Fibroblast of lung (primary cell): Measurements from ENCODE around the gene CADPS. TPM values are rescaled to one million over a fixed set of nuclear protein-coding genes. Genes with fewer than 3 reads are reported as not detected.

Experiments used
- DNase-seq, 2 donors: peaks; one replicate each; pipeline versions ENCODE4 v3.0.0 to v3.0.0-alpha.2; 2010; ENCODE audit warnings: low read depth in 2 of 2
- H2AFZ ChIP-seq: 2 replicates; pipeline ENCODE4 v1.5.1; 2012; ENCODE audit warnings: low read length, control low read depth, inconsistent platforms
- H3K27ac ChIP-seq: 2 replicates; pipeline ENCODE4 v1.5.1; 2011; ENCODE audit warnings: low read length, control low read depth; ENCODE audit not compliant: insufficient read depth
- H3K27me3 ChIP-seq: 2 replicates; pipeline ENCODE4 v1.5.1; 2011; ENCODE audit warnings: mild to moderate bottlenecking, low read length; ENCODE audit not compliant: control insufficient read depth, insufficient read depth
- H3K36me3 ChIP-seq: 2 replicates; pipeline ENCODE4 v1.5.1; 2011; ENCODE audit warnings: low read length; ENCODE audit not compliant: control insufficient read depth, insufficient read depth
- H3K4me1 ChIP-seq: 2 replicates; pipeline ENCODE4 v1.5.1; 2011; ENCODE audit warnings: low read length; ENCODE audit not compliant: control insufficient read depth, insufficient read depth; ENCODE audit errors: extremely low read depth
- H3K4me2 ChIP-seq: 2 replicates; pipeline ENCODE4 v1.5.1; 2011; ENCODE audit warnings: low read length, control low read depth; ENCODE audit not compliant: insufficient read depth; ENCODE audit errors: extremely low read depth
- H3K4me3 ChIP-seq, 4 experiments: fragments of 200-600 bp in 1 of 4; sonication (generic) in 1 of 4; replicated peaks in 1 of 4; 2 replicates each; pipeline ENCODE4 v1.5.1; 2011 to 2016; ENCODE audit warnings: low read length in 4 of 4, low read depth in 3 of 4, mild to moderate bottlenecking in 3 of 4, control low read depth in 2 of 4, inconsistent platforms in 1 of 4, mixed read lengths in 1 of 4; ENCODE audit not compliant: insufficient read depth in 1 of 4; ENCODE audit errors: control extremely low read depth in 1 of 4
- H3K79me2 ChIP-seq: 2 replicates; pipeline ENCODE4 v1.5.1; 2012; ENCODE audit warnings: mild to moderate bottlenecking, low read length, inconsistent platforms; ENCODE audit not compliant: control insufficient read depth, insufficient read depth
- H3K9ac ChIP-seq: 2 replicates; pipeline ENCODE4 v1.5.1; 2011; ENCODE audit warnings: mild to moderate bottlenecking, low read length, control low read depth; ENCODE audit not compliant: insufficient read depth
- H3K9me3 ChIP-seq: 2 replicates; pipeline ENCODE4 v1.5.1; 2012; ENCODE audit warnings: low read depth, low read length; ENCODE audit not compliant: control insufficient read depth, insufficient read depth
- H4K20me1 ChIP-seq: 2 replicates; pipeline ENCODE4 v1.5.1; 2011; ENCODE audit warnings: low read length; ENCODE audit not compliant: control insufficient read depth, insufficient read depth; ENCODE audit errors: extremely low read depth
- CTCF ChIP-seq, 2 donors: IDR thresholded peaks in 1 of 2; conservative IDR thresholded peaks in 1 of 2; 1 replicate in 1 of 2; 2 replicates in 1 of 2; pipeline ENCODE4 v1.5.1; 2011 to 2012; ENCODE audit warnings: low read length in 2 of 2, control low read depth in 1 of 2, inconsistent platforms in 1 of 2, low read depth in 1 of 2, mild to moderate bottlenecking in 1 of 2
- EZH2 ChIP-seq: IDR thresholded peaks from 2 replicates; pipeline ENCODE4 v1.5.1; 2012; ENCODE audit warnings: low read length, control low read depth, mild to moderate bottlenecking; ENCODE audit errors: missing control alignments
- polyA plus RNA-seq, 2 donors: library from polyadenylated mRNA; depleted of rRNA in 1 of 2; stranded (reverse) in 1 of 2; unstranded in 1 of 2; fragments of >200 nt; gene quantifications; 2 replicates each; pipeline ENCODE4 v1.2.1, GENCODE V29; 2011 to 2012; ENCODE audit warnings: missing spikeins in 1 of 2
- total RNA-seq: library from RNA; depleted of rRNA; stranded (reverse); fragments of >200 nt; gene quantifications from 2 replicates; pipeline ENCODE4 v1.2.1, GENCODE V29; 2014

The CADPS gene
- total and polyA plus RNA-seq, 2 donors (not counting 1 experiment from before 2014, with no cell fraction given): 2.3 to 63.1 TPM

GRCh38 chr3:62873451-62873760 is 1.8 kb downstream of the CADPS start:
- no peaks in the 10 kb centered on the region for H3K79me2 ChIP-seq
- no peak overlapping the region for H3K27ac ChIP-seq
- DNase-seq: peak; percentile 11 to 38
- H3K4me2 ChIP-seq: no peak overlapping the region
- H3K9me3 ChIP-seq: no peaks in the 10 kb centered on the region
- no peak for TF ChIP-seq EZH2
- TF ChIP-seq CTCF (conservative IDR thresholded peaks at IDR 0.05 in 1 of 2, IDR thresholded peaks at IDR 0.05 in 1 of 2; ENCODE audit: low read depth in 1 of 2, low read length in 2 of 2): no peak
- peaks cover 5% of the 10 kb centered on the region for H3K27me3 ChIP-seq
- H2AFZ ChIP-seq: no peak overlapping the region
- H3K9ac ChIP-seq: no peak overlapping the region
- no peaks in the 10 kb centered on the region for H4K20me1 ChIP-seq
- peak overlapping the region; percentile 17 to 57 (median 44) for H3K4me3 ChIP-seq
- H3K4me1 ChIP-seq: no peaks in the 10 kb centered on the region
- no peaks in the 10 kb centered on the region for H3K36me3 ChIP-seq

- no peak for DNase-seq
- no peaks in the 10 kb centered on the region for H3K4me1 ChIP-seq
- peak overlapping the region in 1 of 4 experiments; percentile 57 for H3K4me3 ChIP-seq
- H3K79me2 ChIP-seq: no peaks in the 10 kb centered on the region
- H3K27me3 ChIP-seq: peaks cover 5% of the 10 kb centered on the region
- no peak overlapping the region for H3K27ac ChIP-seq
- H3K4me2 ChIP-seq: no peak overlapping the region
- no peak overlapping the region for H3K9ac ChIP-seq
- H2AFZ ChIP-seq: no peak overlapping the region
- TF ChIP-seq EZH2 (no peak), CTCF (conservative IDR thresholded peaks at IDR 0.05 in 1 of 2, IDR thresholded peaks at IDR 0.05 in 1 of 2; ENCODE audit: low read depth in 1 of 2, low read length in 2 of 2) (no peak)
- H3K9me3 ChIP-seq: no peaks in the 10 kb centered on the region
- no peaks in the 10 kb centered on the region for H4K20me1 ChIP-seq
- no peaks in the 10 kb centered on the region for H3K36me3 ChIP-seq
These were observed 2.9 kb downstream of the CADPS start for GRCh38 chr3:62872318-62872717.

- no peaks in the 10 kb centered on the region for H3K27me3 ChIP-seq
- H3K4me2 ChIP-seq: no peak overlapping the region
- H3K27ac ChIP-seq: no peak overlapping the region
- DNase-seq: peak; percentile 21 to 87
- no peaks in the 10 kb centered on the region for H3K4me1 ChIP-seq
- no peak overlapping the region for H2AFZ ChIP-seq
- H3K4me3 ChIP-seq: no peak overlapping the region
- H3K36me3 ChIP-seq: no peaks in the 10 kb centered on the region
- TF ChIP-seq EZH2: no peak
- no peak for TF ChIP-seq CTCF (conservative IDR thresholded peaks at IDR 0.05 in 1 of 2, IDR thresholded peaks at IDR 0.05 in 1 of 2; ENCODE audit: low read depth in 1 of 2, low read length in 2 of 2)
- no peaks in the 10 kb centered on the region for H3K79me2 ChIP-seq
- H3K9ac ChIP-seq: no peak overlapping the region
- H3K9me3 ChIP-seq: no peaks in the 10 kb centered on the region
- no peaks in the 10 kb centered on the region for H4K20me1 ChIP-seq
These were observed 4.9 kb downstream of the CADPS start for GRCh38 chr3:62870321-62870720.
